Stomach (tissue), 9 donors: ENCODE data around the gene MEN1. TPM values are rescaled to one million over a fixed set of nuclear protein-coding genes. Genes with fewer than 3 reads are reported as not detected.

Experiments used
- DNase-seq, 2 donors: peaks; one replicate each; pipeline versions ENCODE4 v3.0.0 to v3.0.0-alpha.2; 2013 to 2019
- H3K27ac ChIP-seq, 5 donors: fragments of 200-600 bp in 4 of 5; sonication (generic) in 4 of 5; one replicate each; pipeline ENCODE4 v1.5.1; 2013 to 2019; ENCODE audit warnings: mild to moderate bottlenecking in 1 of 5, moderate library complexity in 1 of 5
- H3K27me3 ChIP-seq, 3 donors: fragments of 200-600 bp; sonication (generic); one replicate each; pipeline ENCODE4 v1.5.1; 2017 to 2019; ENCODE audit warnings: mixed run types in 1 of 3
- H3K36me3 ChIP-seq, 4 donors: fragments of 200-600 bp; sonication (generic); 1 replicate in 3 of 4; 2 replicates in 1 of 4; pipeline ENCODE4 v1.5.1; 2016 to 2019
- H3K4me1 ChIP-seq, 4 donors: fragments of 200-600 bp; sonication (generic); one replicate each; pipeline ENCODE4 v1.5.1; 2016 to 2019
- H3K4me3 ChIP-seq, 4 donors: fragments of 200-600 bp; sonication (generic) in 3 of 4; one replicate each; pipeline ENCODE4 v1.5.1; 2016 to 2019; ENCODE audit warnings: mild to moderate bottlenecking in 1 of 4
- H3K9me3 ChIP-seq, 4 donors: fragments of 200-600 bp; sonication (generic); one replicate each; pipeline ENCODE4 v1.5.1; 2016 to 2019
- CTCF ChIP-seq, 7 experiments: fragments of 450-650 bp in 4 of 7; fragments of 200-600 bp in 3 of 7; sonication (generic) in 3 of 7; IDR thresholded peaks; one replicate each; pipeline ENCODE4 v1.5.1; 2016 to 2019; ENCODE audit warnings: antibody characterized with exemption in 7 of 7, control low read depth in 2 of 7, mild to moderate bottlenecking in 1 of 7
- EP300 ChIP-seq: sonication (generic); formaldehyde crosslinking; IDR thresholded peaks from one replicate; pipeline ENCODE4 v1.6.1; 2017; ENCODE audit warnings: antibody characterized with exemption
- POLR2A ChIP-seq, 4 donors: fragments of 450-650 bp; IDR thresholded peaks; one replicate each; pipeline ENCODE4 v1.6.1; 2016; ENCODE audit warnings: antibody characterized with exemption in 4 of 4, control low read depth in 2 of 4, mild to moderate bottlenecking in 1 of 4, moderate library complexity in 1 of 4
- POLR2AphosphoS5 ChIP-seq, 3 donors: sonication (generic); formaldehyde crosslinking; IDR thresholded peaks; one replicate each; pipeline ENCODE4 v1.6.1; 2016; ENCODE audit warnings: antibody characterized with exemption in 3 of 3
- WGBS, 5 donors: extraction: QIAGEN DNeasy Blood & Tissue Kit in 3 of 5; methylation state at CpG; one replicate each; pipeline versions ENCODE4 v1.1.5 to v1.1.7; 2013 to 2018; 5-methylcytosine and 5-hydroxymethylcytosine counted together
- intact Hi-C: fragments of 100-400 bp; cut with DNase I; formaldehyde crosslinking; loops from one replicate; pipeline ENCODE4 v1.15.1; 2023; ENCODE audit warnings: low total_unique reads
- polyA plus RNA-seq, 3 donors: library from polyadenylated mRNA; stranded (reverse); fragments of 200-250 nt; gene quantifications; one replicate each; pipeline ENCODE4 v1.2.3, GENCODE V29; 2013
- total RNA-seq, 5 donors: library from RNA; depleted of rRNA; stranded (reverse); fragments of >200 nt; gene quantifications; one replicate each; pipeline versions ENCODE4 v1.1.0 to v1.2.3, GENCODE V29; 2014 to 2016
- donor health status: healthy with polysubstance abuse.
- donor health status: Bipolar disorder and iron deficiency.
- donor health status: healthy.

The MEN1 gene
- total and polyA plus RNA-seq, 8 donors: 9.4 to 62.5 (median 15.9) TPM

- DNase-seq: no peak
- Histone ChIP-seq H3K36me3 (peaks cover 10 to 54% (median 49%) of the 10 kb centered on the region in 4 donors), H3K27me3 (no peaks in the 10 kb centered on the region), H3K4me3 (peak overlapping the region in 1 of 4 donors; percentile 73), H3K4me1 (peaks cover 28 to 54% (median 44%) of the 10 kb centered on the region in 4 donors), H3K27ac (peak overlapping the region; percentile 78 to 91 (median 88)), H3K9me3 (no peaks in the 10 kb centered on the region)
- 83 to 95% (median 92%) methylated on average over 10 to 41 of the region's 41 CpGs for WGBS, 5 donors
- intact Hi-C loops: no loop called here
- TF ChIP-seq POLR2A (IDR thresholded peaks at IDR 0.05) (no peak), CTCF (IDR thresholded peaks at IDR 0.05) (no peak), POLR2AphosphoS5 (IDR thresholded peaks at IDR 0.05) (no peak), EP300 (no peak)
Measured at GRCh38 chr11:64804346-64805210, 5.8 kb downstream of the MEN1 start.

- no peak for DNase-seq
- H3K4me1 ChIP-seq: peaks cover 24 to 47% (median 37%) of the 10 kb centered on the region in 4 donors
- no peaks in the 10 kb centered on the region for H3K9me3 ChIP-seq
- intact Hi-C loops: no loop called here
- H3K27me3 ChIP-seq: no peaks in the 10 kb centered on the region
- peak overlapping the region; percentile 78 to 91 (median 88) for H3K27ac ChIP-seq
- H3K36me3 ChIP-seq: peaks cover 10 to 61% (median 56%) of the 10 kb centered on the region in 4 donors
- 26 to 39% (median 38%) methylated on average over 12 to 15 of the region's 15 CpGs for WGBS, 5 donors
- peak overlapping the region; percentile 58 to 73 (median 67) for H3K4me3 ChIP-seq
- TF ChIP-seq POLR2AphosphoS5 (IDR thresholded peaks at IDR 0.05) (no peak), POLR2A (IDR thresholded peaks at IDR 0.05) (no peak), EP300 (no peak)
Measured at GRCh38 chr11:64803846-64804345, 6.5 kb downstream of the MEN1 start.

- H3K4me1 ChIP-seq: peaks cover 24 to 41% (median 34%) of the 10 kb centered on the region in 4 donors
- H3K27me3 ChIP-seq: no peaks in the 10 kb centered on the region
- TF ChIP-seq CTCF (IDR thresholded peaks at IDR 0.05): peak in 2 of 7 experiments; percentile 12 to 24
- no peak for TF ChIP-seq EP300
- H3K36me3 ChIP-seq: peaks cover 10 to 65% (median 58%) of the 10 kb centered on the region in 4 donors
- intact Hi-C loops: no loop called here
- H3K4me3 ChIP-seq: peak within 1 kb of the TSS; percentile 58 to 73 (median 67)
- H3K9me3 ChIP-seq: no peaks in the 10 kb centered on the region
- DNase-seq: peak; percentile 94 to 96
- 0 to 1% (median 1%) methylated on average over 22 to 58 of the region's 58 CpGs for WGBS, 5 donors
- H3K27ac ChIP-seq: peak within 1 kb of the TSS; percentile 78 to 91 (median 88)
Measured at GRCh38 chr11:64803158-64803845, 7.0 kb downstream of the MEN1 start, which contains the start of gene MAP4K2. Gene MAP4K2, minus strand, starts transcription at chr11:64803214. Its CDS starts 65 bp downstream, at chr11:64803149.

- H3K9me3 ChIP-seq: no peaks in the 10 kb centered on the region
- H3K36me3 ChIP-seq: peaks cover 10 to 68% (median 53%) of the 10 kb centered on the region in 4 donors
- peak overlapping the region; percentile 57 to 91 (median 85) for H3K27ac ChIP-seq
- intact Hi-C loops: no loop called here
- H3K4me3 ChIP-seq: peak overlapping the region; percentile 58 to 73 (median 67)
- 7 to 24% (median 10%) methylated on average over 10 to 54 of the region's 54 CpGs for WGBS, 5 donors
- DNase-seq: peak in 1 of 2 donors; percentile 59
- H3K4me1 ChIP-seq: peaks cover 24 to 35% (median 33%) of the 10 kb centered on the region in 4 donors
- TF ChIP-seq POLR2A (IDR thresholded peaks at IDR 0.05): no peak
- no peak for TF ChIP-seq EP300
- TF ChIP-seq CTCF (IDR thresholded peaks at IDR 0.05): no peak
- no peak for TF ChIP-seq POLR2AphosphoS5 (IDR thresholded peaks at IDR 0.05)
- H3K27me3 ChIP-seq: no peaks in the 10 kb centered on the region
Measured at GRCh38 chr11:64802370-64803157, 7.8 kb downstream of the MEN1 start.
